Endothelial cell of umbilical vein (primary cell): ENCODE data around the gene VPS36. TPM values are rescaled to one million over a fixed set of nuclear protein-coding genes. Genes with fewer than 3 reads are reported as not detected.
"Not testable (repeated sequence)": the region's sequence is repeated elsewhere in the genome, so short reads cannot be mapped to it uniquely, and the experiment has no call there.

Experiments
- BruUV-seq: library from RNA; stranded (reverse); fragments of 400-500 nt; replicated peaks from 2 replicates; lab custom pipeline; 2021; lab: Mats Ljungman, UMichigan
- CTCF ChIA-PET: fragments of 300-600, 350-600 bp; sonication (Branson Sonifier 250); formaldehyde crosslinking; loops from one replicate; lab custom pipeline; 2021; ENCODE audit warnings: antibody characterized with exemption, inconsistent platforms; lab: Charles Lee
- POLR2A ChIA-PET: fragments of 300-600, 350-600 bp; sonication (Branson Sonifier 250); formaldehyde crosslinking; loops from one replicate; lab custom pipeline; 2021; ENCODE audit warnings: antibody characterized with exemption, inconsistent platforms; lab: Charles Lee
- DNase-seq: peaks from one replicate; pipeline ENCODE4 v3.0.0-alpha.2; 2011; ENCODE audit warnings: low read depth, low spot score
- FAIRE-seq: peaks from 2 replicates; lab custom pipeline; 2011; peaks lifted over from hg19 to GRCh38; lab: Jason Lieb, UNC
- H2AFZ ChIP-seq: 2 replicates; pipeline ENCODE4 v1.6.0; 2012; ENCODE audit warnings: low read depth, low read length, control low read depth, inconsistent platforms
- H3K27ac ChIP-seq: 2 replicates; pipeline ENCODE4 v1.5.1; 2011; ENCODE audit warnings: low read depth, mild to moderate bottlenecking, control low read depth, low read length, moderate library complexity; ENCODE audit not compliant: insufficient read depth
- H3K27me3 ChIP-seq, 2 experiments: 2 replicates each; pipeline versions ENCODE4 v1.6.0 to v1.6.1; 2011; ENCODE audit warnings: low read length in 2 of 2, mixed read lengths in 1 of 2; ENCODE audit not compliant: control insufficient read depth in 2 of 2, insufficient read depth in 2 of 2
- H3K36me3 ChIP-seq, 2 experiments: 2 replicates in 1 of 2; 3 replicates in 1 of 2; pipeline ENCODE4 v1.5.1; 2011; ENCODE audit warnings: low read length in 2 of 2, mild to moderate bottlenecking in 1 of 2, moderate library complexity in 1 of 2; ENCODE audit not compliant: control insufficient read depth in 2 of 2, insufficient read depth in 2 of 2; ENCODE audit errors: extremely low read depth in 1 of 2
- H3K4me1 ChIP-seq: 3 replicates; pipeline ENCODE4 v1.5.1; 2011; ENCODE audit warnings: mild to moderate bottlenecking, low read length; ENCODE audit not compliant: control insufficient read depth, insufficient read depth; ENCODE audit errors: extremely low read depth
- H3K4me2 ChIP-seq: 2 replicates; pipeline ENCODE4 v1.6.1; 2011; ENCODE audit warnings: low read length, control low read depth, mixed read lengths; ENCODE audit not compliant: insufficient read depth
- H3K4me3 ChIP-seq, 3 experiments: fragments of 200-600 bp in 1 of 3; sonication (generic), shearing (Covaris generic) in 1 of 3; replicated peaks in 1 of 3; 2 replicates each; pipeline ENCODE4 v1.5.1; 2011 to 2016; ENCODE audit warnings: control low read depth in 3 of 3, low read length in 3 of 3, mild to moderate bottlenecking in 2 of 3, inconsistent platforms in 1 of 3, low read depth in 1 of 3, moderate library complexity in 1 of 3; ENCODE audit not compliant: insufficient read depth in 1 of 3
- H3K79me2 ChIP-seq: 2 replicates; pipeline ENCODE4 v1.6.0; 2012; ENCODE audit warnings: low read length, inconsistent platforms; ENCODE audit not compliant: control insufficient read depth, insufficient read depth
- H3K9ac ChIP-seq: replicated peaks from 2 replicates; pipeline ENCODE3; 2011; ENCODE audit warnings: low read length, control low read depth; ENCODE audit not compliant: insufficient read depth; ENCODE audit errors: extremely low read depth
- H3K9me1 ChIP-seq: replicated peaks from 3 replicates; pipeline ENCODE4 v1.6.0; 2011; ENCODE audit warnings: mild to moderate bottlenecking, low read length; ENCODE audit not compliant: control insufficient read depth, insufficient read depth; ENCODE audit errors: extremely low read depth
- H3K9me3 ChIP-seq: replicated peaks from 2 replicates; pipeline ENCODE4 v1.5.1; 2012; ENCODE audit warnings: low read length, inconsistent platforms; ENCODE audit not compliant: control insufficient read depth, insufficient read depth
- H4K20me1 ChIP-seq: replicated peaks from 2 replicates; pipeline ENCODE3; 2011; ENCODE audit warnings: mild to moderate bottlenecking, low read length; ENCODE audit not compliant: control insufficient read depth, insufficient read depth; ENCODE audit errors: extremely low read depth
- dilution Hi-C: fragments of 300-500 bp; cut with MboI; formaldehyde crosslinking; loops from one replicate; pipeline ENCODE4 v1.15.0; 2019; ENCODE audit warnings: low sequenced_read_pairs; ENCODE audit not compliant: extremely low pct_ligation_motif_present
- intact Hi-C: fragments of 100-400 bp; cut with micrococcal nuclease; formaldehyde crosslinking; loops from one replicate; pipeline ENCODE4 v1.10.0; 2022
- polyA plus RNA-seq, 4 experiments: library from polyadenylated mRNA; depleted of rRNA in 3 of 4; stranded (reverse) in 3 of 4; unstranded in 1 of 4; fragments of >200 nt; gene quantifications; 2 replicates each; pipeline versions ENCODE4 v1.2.1 to v1.2.3, GENCODE V29; 2011 to 2012; ENCODE audit warnings: missing spikeins in 1 of 4
- total RNA-seq: library from RNA; stranded (reverse); gene quantifications from 2 replicates; pipeline ENCODE4 v1.2.3, GENCODE V29; 2021

Gene VPS36
- total and polyA plus RNA-seq, 2 donors (not counting 3 experiments of a cell fraction or from before 2014, with no cell fraction given), result 14.3 to 32.3 TPM

DNA sequence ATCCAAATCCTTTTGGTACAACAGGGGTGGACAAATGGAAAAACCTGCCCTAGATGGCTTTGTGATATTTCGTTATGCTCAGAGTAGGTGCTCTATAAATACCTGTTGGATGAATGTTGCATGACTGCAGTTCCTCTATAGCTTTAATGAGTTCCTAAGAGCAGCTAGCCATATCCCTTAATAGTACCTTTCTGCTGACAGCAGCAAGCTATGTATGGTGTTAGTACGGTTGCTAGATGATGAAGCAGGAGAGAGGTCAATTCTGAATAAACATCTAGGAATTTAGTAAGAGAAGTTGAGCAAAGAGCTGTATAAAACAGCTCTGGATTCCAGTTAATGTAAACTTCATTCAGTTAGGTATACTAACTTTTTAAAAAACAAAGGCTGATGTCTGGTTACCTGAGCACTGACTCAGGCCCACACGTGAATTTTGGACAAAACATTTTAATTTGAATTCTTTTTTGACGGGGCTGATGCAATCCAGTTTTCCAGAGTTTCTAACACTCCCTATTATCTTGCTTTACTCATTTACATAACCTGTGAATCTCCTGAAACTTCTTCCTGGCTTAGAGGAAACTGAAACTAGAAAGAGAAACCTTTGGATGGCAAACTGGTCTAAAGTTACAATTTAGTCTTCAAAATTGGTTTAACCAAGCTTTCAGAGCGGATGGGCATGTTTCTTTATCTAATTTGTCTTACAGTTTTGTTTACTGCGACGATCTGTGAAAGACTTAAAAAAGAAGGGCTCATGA, 30.4 kb upstream of the VPS36 start:
- intact Hi-C loops, H3K36me3 ChIP-seq, H3K79me2 ChIP-seq, POLR2A ChIA-PET, H3K9me3 ChIP-seq, H3K4me2 ChIP-seq, CTCF ChIA-PET, H3K4me3 ChIP-seq, H3K27me3 ChIP-seq, H3K27ac ChIP-seq, H3K4me1 ChIP-seq, H2AFZ ChIP-seq, BruUV-seq, FAIRE-seq, H3K9ac ChIP-seq, DNase-seq, dilution Hi-C loops, H4K20me1 ChIP-seq, H3K9me1 ChIP-seq: not testable (repeated sequence)

DNA sequence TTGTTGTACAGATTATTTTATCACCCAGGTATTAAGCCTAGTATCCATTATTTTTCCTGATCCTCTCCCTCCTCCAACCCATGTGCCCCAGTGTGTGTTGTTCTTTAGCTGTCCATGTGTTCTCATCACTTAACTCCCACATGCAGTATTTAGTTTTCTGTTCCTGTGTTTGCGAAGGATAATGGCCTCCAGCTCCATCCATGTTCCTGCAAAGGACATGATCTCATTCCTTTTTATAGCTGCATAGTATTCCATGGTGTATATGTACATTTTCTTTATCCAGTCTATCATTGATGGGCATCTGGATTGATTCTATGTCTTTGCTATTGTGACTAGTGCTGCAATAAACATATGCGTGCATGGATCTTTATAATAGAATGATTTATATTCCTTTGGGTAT, 18.1 kb upstream of the VPS36 start:
- H3K27me3 ChIP-seq, H2AFZ ChIP-seq, dilution Hi-C loops, H3K27ac ChIP-seq, H3K9ac ChIP-seq, CTCF ChIA-PET, H3K9me1 ChIP-seq, FAIRE-seq, H3K4me2 ChIP-seq, H3K4me3 ChIP-seq, H4K20me1 ChIP-seq, H3K9me3 ChIP-seq, intact Hi-C loops, H3K4me1 ChIP-seq, POLR2A ChIA-PET, BruUV-seq, DNase-seq: not testable (repeated sequence)
- Histone ChIP-seq H3K79me2 (peaks cover 32% of the 10 kb centered on the region), H3K36me3 (peaks cover 0 to 18% of the 10 kb centered on the region in 2 experiments)
